ENCODE results near the gene ADGRE3.

ADGRE3 gene

DNA sequence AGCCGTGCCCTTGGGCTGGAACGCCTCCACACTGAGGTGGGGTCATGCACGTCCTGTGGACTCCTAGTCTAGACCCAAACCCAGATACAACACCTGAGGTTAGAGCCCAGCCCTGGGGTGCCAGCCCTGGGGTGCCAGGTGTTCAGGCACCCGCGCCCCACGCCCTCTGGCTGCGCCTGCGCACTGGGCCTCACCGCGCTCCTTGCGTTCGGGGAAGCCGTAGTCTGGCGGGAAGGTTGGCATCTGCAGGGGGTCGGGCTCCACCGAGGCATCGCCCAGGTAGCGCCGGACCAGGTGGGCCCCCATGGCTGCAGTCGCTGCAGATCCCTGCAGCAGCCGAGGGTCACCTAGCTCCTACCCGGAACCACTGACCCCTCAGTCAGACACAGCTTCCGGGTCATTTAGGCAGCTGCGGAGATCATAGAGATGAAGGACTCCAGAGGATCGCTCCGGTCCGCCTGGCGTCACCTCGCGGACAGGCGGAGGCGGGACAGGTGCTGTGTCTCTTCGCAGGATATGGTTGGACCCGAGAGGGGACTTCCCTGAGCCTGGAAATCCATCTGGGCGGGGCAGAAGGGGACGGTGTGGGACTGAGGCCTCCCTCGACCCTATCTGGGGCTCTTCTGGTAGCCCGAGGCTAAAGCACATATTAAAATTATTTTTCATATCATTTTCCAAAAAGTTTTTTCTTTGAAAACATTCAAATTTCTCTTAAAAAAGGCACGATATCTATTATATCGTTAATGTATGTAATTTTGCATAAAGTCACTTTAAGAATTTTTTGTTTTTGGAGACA, 102.8 kb downstream of the ADGRE3 start, which contains the start of gene NDUFB7:
TSS of gene NDUFB7 (minus strand) at position 372 of the 796 bp plus-strand sequence. CDS start at position 306, 66 bp downstream.
- Histone ChIP-seq H4K20me1 (ENCODE audit: insufficient read depth, low read length, poor library complexity, severe bottlenecking) (peaks cover 12% of the 10 kb centered on the region), H3K27me3 (ENCODE audit: insufficient read depth, low read length, poor library complexity, severe bottlenecking) (no peaks in the 10 kb centered on the region), H3K9me2 (replicated peaks; ENCODE audit: low read depth, low read length) (no peaks in the 10 kb centered on the region), H3K4me1 (ENCODE audit: insufficient read depth, low read length, poor library complexity, severe bottlenecking) (peaks cover 11% of the 10 kb centered on the region), H3K4me3 (ENCODE audit: low read length, poor library complexity, severe bottlenecking) (peak within 1 kb of the TSS; percentile 99), H3K36me3 (ENCODE audit: insufficient read depth, low read length) (peaks cover 6% of the 10 kb centered on the region; the same call in 1 of the 2 replicates), H2AFZ (ENCODE audit: low read length) (peak within 1 kb of the TSS; percentile 98), H3K9me3 (ENCODE audit: insufficient read depth, low read depth, low read length) (no peaks in the 10 kb centered on the region), H3K9ac (ENCODE audit: low read depth, low read length, poor library complexity, severe bottlenecking) (peak within 1 kb of the TSS; percentile 87), H3K4me2 (ENCODE audit: low read depth, low read length, poor library complexity, severe bottlenecking) (peak within 1 kb of the TSS; percentile 86), H3K79me2 (ENCODE audit: insufficient read depth, low read length) (peaks cover 21% of the 10 kb centered on the region), H3F3A (ENCODE audit: low read depth) (no peaks in the 10 kb centered on the region)
- TF ChIP-seq CTCF (conservative IDR thresholded peaks at IDR 0.05; ENCODE audit: low read length), result peak; percentile 87
- TF ChIP-seq EZH2phosphoT487 (IDR thresholded peaks at IDR 0.05; ENCODE audit: borderline replicate concordance), result no peak

GRCh38 chr19:14570864-14571527, 103.6 kb downstream of the ADGRE3 start:
- Histone ChIP-seq H3K9ac (ENCODE audit: low read depth, low read length, poor library complexity, severe bottlenecking) (peak overlapping the region; percentile 87), H4K20me1 (ENCODE audit: insufficient read depth, low read length, poor library complexity, severe bottlenecking) (peaks cover 12% of the 10 kb centered on the region), H3F3A (ENCODE audit: low read depth) (no peaks in the 10 kb centered on the region), H3K36me3 (ENCODE audit: insufficient read depth, low read length) (peaks cover 9% of the 10 kb centered on the region; the same call in 1 of the 2 replicates), H3K9me3 (ENCODE audit: insufficient read depth, low read depth, low read length) (no peaks in the 10 kb centered on the region), H3K4me2 (ENCODE audit: low read depth, low read length, poor library complexity, severe bottlenecking) (peak overlapping the region; percentile 86), H3K4me1 (ENCODE audit: insufficient read depth, low read length, poor library complexity, severe bottlenecking) (peaks cover 11% of the 10 kb centered on the region), H3K27me3 (ENCODE audit: insufficient read depth, low read length, poor library complexity, severe bottlenecking) (no peaks in the 10 kb centered on the region), H3K79me2 (ENCODE audit: insufficient read depth, low read length) (peaks cover 21% of the 10 kb centered on the region), H3K9me2 (replicated peaks; ENCODE audit: low read depth, low read length) (no peaks in the 10 kb centered on the region), H3K4me3 (ENCODE audit: low read length, poor library complexity, severe bottlenecking) (peak overlapping the region; percentile 99), H2AFZ (ENCODE audit: low read length) (no peak overlapping the region)
- no peak for TF ChIP-seq CTCF (conservative IDR thresholded peaks at IDR 0.05; ENCODE audit: low read length)
- no peak for TF ChIP-seq EZH2phosphoT487 (IDR thresholded peaks at IDR 0.05; ENCODE audit: borderline replicate concordance)

Measured in Loucy (cell line).